H9 (cell line): ENCODE results near the gene SLC6A18. TPM values are rescaled to one million over a fixed set of nuclear protein-coding genes. Genes with fewer than 3 reads are reported as not detected.

Experiments used
- DNase-seq: peaks from one replicate; pipeline ENCODE4 v3.0.0-alpha.2; 2017
- H2AFZ ChIP-seq: one replicate; pipeline ENCODE4 v1.6.1; 2013; ENCODE audit warnings: mild to moderate bottlenecking, low read length, control low read depth, moderate library complexity
- H2AK5ac ChIP-seq: 2 replicates; pipeline ENCODE4 v1.6.1; 2013; ENCODE audit warnings: low read length, control low read depth, mixed read lengths; ENCODE audit not compliant: insufficient read length
- H2BK120ac ChIP-seq: one replicate; pipeline ENCODE4 v1.6.1; 2013; ENCODE audit warnings: low read depth, mild to moderate bottlenecking, low read length, control low read depth, inconsistent platforms; ENCODE audit not compliant: poor library complexity, severe bottlenecking
- H2BK12ac ChIP-seq: 2 replicates; pipeline ENCODE4 v1.6.1; 2013; ENCODE audit warnings: low read length, control low read depth, mixed read lengths, low read depth; ENCODE audit not compliant: insufficient read length
- H2BK15ac ChIP-seq: 2 replicates; pipeline ENCODE4 v1.6.1; 2013; ENCODE audit warnings: low read depth, low read length, control low read depth
- H2BK20ac ChIP-seq: one replicate; pipeline ENCODE4 v1.6.1; 2013; ENCODE audit warnings: low read depth, mild to moderate bottlenecking, low read length, control low read depth, inconsistent platforms; ENCODE audit not compliant: poor library complexity, severe bottlenecking
- H2BK5ac ChIP-seq: 2 replicates; pipeline ENCODE4 v1.6.1; 2013; ENCODE audit warnings: low read length, control low read depth, mixed read lengths; ENCODE audit not compliant: insufficient read length
- H3K14ac ChIP-seq: 2 replicates; pipeline ENCODE4 v1.6.1; 2013; ENCODE audit warnings: low read length, control low read depth; ENCODE audit not compliant: insufficient read depth
- H3K18ac ChIP-seq: 2 replicates; pipeline ENCODE4 v1.6.1; 2013; ENCODE audit warnings: low read depth, mild to moderate bottlenecking, mixed read lengths, low read length, control low read depth; ENCODE audit not compliant: insufficient read length
- H3K23ac ChIP-seq: 2 replicates; pipeline ENCODE4 v1.6.1; 2013; ENCODE audit warnings: low read length, control low read depth, mixed read lengths, low read depth; ENCODE audit not compliant: insufficient read length
- H3K23me2 ChIP-seq: 2 replicates; pipeline ENCODE4 v1.6.1; 2013; ENCODE audit warnings: low read depth, mild to moderate bottlenecking, mixed read lengths, low read length, control low read depth; ENCODE audit not compliant: insufficient read length, poor library complexity, severe bottlenecking
- H3K27ac ChIP-seq: 2 replicates; pipeline ENCODE4 v1.5.1; 2013; ENCODE audit warnings: low read length, control low read depth, mixed read lengths, low read depth; ENCODE audit not compliant: insufficient read length
- H3K27me3 ChIP-seq: 2 replicates; pipeline ENCODE4 v1.6.1; 2013; ENCODE audit warnings: low read length, control low read depth, inconsistent platforms; ENCODE audit not compliant: insufficient read depth
- H3K4ac ChIP-seq: 2 replicates; pipeline ENCODE4 v1.6.1; 2013; ENCODE audit warnings: low read depth, mild to moderate bottlenecking, control low read depth, inconsistent platforms, low read length, moderate library complexity
- H3K4me1 ChIP-seq: 2 replicates; pipeline ENCODE4 v1.6.1; 2013; ENCODE audit warnings: low read length, control low read depth, inconsistent platforms; ENCODE audit not compliant: insufficient read depth
- H3K4me2 ChIP-seq: 2 replicates; pipeline ENCODE4 v1.6.1; 2013; ENCODE audit warnings: low read length, control low read depth, mixed read lengths; ENCODE audit not compliant: insufficient read length, insufficient read depth
- H3K56ac ChIP-seq: 2 replicates; pipeline ENCODE4 v1.6.1; 2013; ENCODE audit warnings: low read depth, mild to moderate bottlenecking, mixed read lengths, low read length, control low read depth; ENCODE audit not compliant: insufficient read length
- H3K79me1 ChIP-seq: 2 replicates; pipeline ENCODE4 v1.6.1; 2013; ENCODE audit warnings: low read depth, mild to moderate bottlenecking, moderate library complexity, low read length, control low read depth, inconsistent platforms; ENCODE audit not compliant: insufficient read depth, poor library complexity, severe bottlenecking
- H3K79me2 ChIP-seq: 2 replicates; pipeline ENCODE4 v1.6.1; 2013; ENCODE audit warnings: low read length, control low read depth, inconsistent platforms; ENCODE audit not compliant: insufficient read depth
- H3K9ac ChIP-seq: 2 replicates; pipeline ENCODE4 v1.6.1; 2013; ENCODE audit warnings: low read length, control low read depth, mixed read lengths; ENCODE audit not compliant: insufficient read length; ENCODE audit errors: extremely low read depth
- H3K9me3 ChIP-seq: one replicate; pipeline ENCODE4 v1.6.1; 2013; ENCODE audit warnings: low read depth, low read length, inconsistent platforms; ENCODE audit not compliant: control insufficient read depth
- H3T11ph ChIP-seq: one replicate; pipeline ENCODE4 v1.6.1; 2013; ENCODE audit warnings: mild to moderate bottlenecking, low read length, control low read depth, inconsistent platforms
- H4K20me1 ChIP-seq: one replicate; pipeline ENCODE4 v1.6.1; 2013; ENCODE audit not compliant: control insufficient read depth, insufficient read length, insufficient read depth
- H4K5ac ChIP-seq: 2 replicates; pipeline ENCODE4 v1.6.1; 2013; ENCODE audit warnings: low read depth, mild to moderate bottlenecking, mixed read lengths, low read length, control low read depth; ENCODE audit not compliant: insufficient read length
- H4K8ac ChIP-seq: replicated peaks from 2 replicates; pipeline ENCODE4 v1.6.1; 2013; ENCODE audit warnings: low read length, control low read depth, mixed read lengths, low read depth; ENCODE audit not compliant: insufficient read length
- H4K91ac ChIP-seq: 2 replicates; pipeline ENCODE4 v1.6.1; 2013; ENCODE audit warnings: low read depth, mild to moderate bottlenecking, moderate library complexity, mixed read lengths, low read length, control low read depth; ENCODE audit not compliant: insufficient read length
- H3K27ac Mint-ChIP-seq, 3 experiments: 2 replicates in 2 of 3; 3 replicates in 1 of 3; pipeline ENCODE4 v1.8.0; 2020 to 2021; ENCODE audit warnings: mixed read lengths in 3 of 3, mild to moderate bottlenecking in 1 of 3, moderate library complexity in 1 of 3
- H3K27me3 Mint-ChIP-seq: 2 replicates; pipeline ENCODE4 v1.8.0; 2021; ENCODE audit warnings: low read depth, mild to moderate bottlenecking, moderate library complexity, mixed read lengths
- H3K36me3 Mint-ChIP-seq, 3 experiments: 2 replicates in 2 of 3; 3 replicates in 1 of 3; pipeline ENCODE4 v1.8.0; 2020 to 2021; ENCODE audit warnings: low read depth in 3 of 3, mixed read lengths in 3 of 3; ENCODE audit not compliant: insufficient read depth in 1 of 3
- H3K4me1 Mint-ChIP-seq, 2 experiments: 2 replicates each; pipeline ENCODE4 v1.8.0; 2020; ENCODE audit warnings: mixed read lengths in 2 of 2
- H3K4me3 Mint-ChIP-seq, 2 experiments: 2 replicates in 1 of 2; 3 replicates in 1 of 2; pipeline ENCODE4 v1.8.0; 2020 to 2021; ENCODE audit warnings: mild to moderate bottlenecking in 2 of 2, mixed read lengths in 2 of 2, moderate library complexity in 1 of 2
- H3K9me3 Mint-ChIP-seq, 2 experiments: 2 replicates in 1 of 2; 3 replicates in 1 of 2; pipeline ENCODE4 v1.8.0; 2020; ENCODE audit warnings: mild to moderate bottlenecking in 2 of 2, mixed read lengths in 2 of 2, moderate library complexity in 1 of 2
- CTCF ChIP-seq: fragments of 200-600 bp; sonication (generic); conservative IDR thresholded peaks from 3 replicates; pipeline ENCODE4 v1.8.0; 2021; ENCODE audit warnings: antibody characterized with exemption, mild to moderate bottlenecking
- WGBS: extraction: QIAGEN DNeasy Blood & Tissue Kit; methylation state at CpG from one replicate; pipeline ENCODE4 v1.1.7; 2013; ENCODE audit warnings: missing lambda C conversion rate, low lambda C conversion rate, mixed read lengths; ENCODE audit not compliant: insufficient read length; ENCODE audit errors: extremely low coverage; 5-methylcytosine and 5-hydroxymethylcytosine counted together
- total RNA-seq: library from RNA; stranded (reverse); gene quantifications from 2 replicates; pipeline ENCODE4 v1.2.1, GENCODE V29; 2021

Gene SLC6A18
- total RNA-seq, 1 experiment from 2014 or later: not detected

DNA sequence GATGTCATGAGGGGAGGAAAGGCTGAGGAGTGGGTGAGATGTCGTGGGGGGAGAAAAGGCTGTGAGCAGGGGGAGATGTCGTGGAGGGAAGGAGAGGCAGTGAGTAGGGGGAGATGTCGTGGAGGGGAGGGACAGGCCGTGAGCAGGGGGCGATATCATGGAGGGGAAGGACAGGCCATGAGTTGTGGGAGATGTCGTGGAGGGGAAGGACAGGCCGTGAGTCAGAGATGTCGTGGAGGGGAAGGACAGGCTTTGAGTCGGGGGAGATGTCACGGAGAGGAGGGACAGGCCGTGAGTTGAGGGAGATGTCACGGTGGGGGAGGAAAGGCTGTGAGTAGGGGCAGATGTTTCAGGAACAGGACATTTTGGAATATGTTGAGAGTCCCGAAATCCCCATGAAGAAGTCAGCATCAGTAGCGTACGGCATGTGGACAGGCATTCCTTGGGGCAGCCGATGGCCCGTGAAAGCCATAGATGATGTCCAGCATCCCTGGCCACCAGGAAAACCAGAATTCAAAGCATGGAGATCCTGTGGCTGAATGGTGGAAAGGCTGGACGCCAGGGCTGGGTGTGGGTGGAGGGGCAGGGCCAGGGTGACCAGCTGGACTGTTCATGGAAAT is 32.1 kb upstream of the SLC6A18 start:
- H3K27ac Mint-ChIP-seq: peak overlapping the region in 1 of 3 experiments; percentile 56; a peak in 1 of 7 replicates
- Histone ChIP-seq H3K4ac (no peak overlapping the region), H2AK5ac (no peak overlapping the region), H2BK5ac (no peak overlapping the region), H3K23ac (no peak overlapping the region), H2BK120ac (no peak overlapping the region), H3K79me2 (no peaks in the 10 kb centered on the region), H4K20me1 (no peaks in the 10 kb centered on the region), H4K91ac (no peak overlapping the region), H3K14ac (no peak overlapping the region), H2BK12ac (no peak overlapping the region), H4K5ac (no peak overlapping the region), H3K27me3 (no peaks in the 10 kb centered on the region), H3T11ph (no peak overlapping the region), H2AFZ (no peak overlapping the region), H3K56ac (no peak overlapping the region), H3K4me1 (no peaks in the 10 kb centered on the region), H2BK15ac (no peak overlapping the region), H3K9me3 (no peaks in the 10 kb centered on the region), H3K23me2 (no peaks in the 10 kb centered on the region), H3K27ac (no peak overlapping the region), H3K4me2 (no peak overlapping the region), H3K9ac (no peak overlapping the region), H3K79me1 (no peaks in the 10 kb centered on the region), H3K18ac (no peak overlapping the region), H2BK20ac (no peak overlapping the region), H4K8ac (no peak overlapping the region)
- H3K27me3 Mint-ChIP-seq: peaks cover 20% of the 10 kb centered on the region
- WGBS: no CpG with 5 or more reads among the region's 18 CpGs
- no peaks in the 10 kb centered on the region for H3K9me3 Mint-ChIP-seq
- no peak overlapping the region for H3K4me3 Mint-ChIP-seq
- DNase-seq: no peak
- no peak for TF ChIP-seq CTCF
- 0 out of 4 replicates have a peak, but pooled peaks cover 0 to 2% of the 10 kb centered on the region in 2 experiments for H3K4me1 Mint-ChIP-seq
- H3K36me3 Mint-ChIP-seq: no peaks in the 10 kb centered on the region
